Right lobe of liver (tissue), 4 donors: ENCODE results near the gene CTBS.

Experiments
- CTCF ChIP-seq, 4 donors: fragments of 200-600 bp in 3 of 4; fragments of 450-650 bp in 1 of 4; IDR thresholded peaks; one replicate each; pipeline versions ENCODE4 v1.5.1 to v1.8.0; 2016 to 2022; ENCODE audit warnings: antibody characterized with exemption in 4 of 4, mild to moderate bottlenecking in 2 of 4
- POLR2A ChIP-seq: fragments of 450-650 bp; IDR thresholded peaks from one replicate; pipeline ENCODE4 v1.6.1; 2017; ENCODE audit warnings: antibody characterized with exemption, mild to moderate bottlenecking
- donor health status: DM: no; HTN: no; CAD: no.
- donor health status: DM: no; HTN: no; CAD: no.
- donor health status: DM: no; HTN: yes; CAD: no.

- no peak for TF ChIP-seq CTCF (IDR thresholded peaks at IDR 0.05)
- no peak for TF ChIP-seq POLR2A
Measured at GRCh38 chr1:84524590-84524989, 49.6 kb downstream of the CTBS start.
